ENCODE results near the gene GLIS1. TPM values are rescaled to one million over a fixed set of nuclear protein-coding genes. Genes with fewer than 3 reads are reported as not detected.

The GLIS1 gene
- total and polyA plus RNA-seq, 8 donors = 0.06 to 0.26 (median 0.13) TPM; not detected in 4

GRCh38 chr1:53662169-53662568 is 76.8 kb downstream of the GLIS1 start:
- WGBS, 2 donors = 84 to 90% methylated on average over 11 of the region's 11 CpGs

GRCh38 chr1:53661496-53661895 is 77.5 kb downstream of the GLIS1 start:
- FAIRE-seq = no peak
- no peak overlapping the region for H3K4me3 ChIP-seq
- H3K9me3 ChIP-seq = no peaks in the 10 kb centered on the region
- H3K36me3 ChIP-seq = no peaks in the 10 kb centered on the region
- 77 to 83% methylated on average over 8 of the region's 8 CpGs for WGBS, 2 donors
- intact Hi-C loops (cut with DNase I) = no loop called here
- H3K27me3 ChIP-seq = no peaks in the 10 kb centered on the region
- no peak for ATAC-seq
- no peak for DNase-seq
- H3K4me1 ChIP-seq = no peaks in the 10 kb centered on the region
- H3K27ac ChIP-seq = no peak overlapping the region
- no peak for TF ChIP-seq CTCF (IDR thresholded peaks at IDR 0.05)

More at GRCh38 chr1:53662169-53662568, 76.8 kb downstream of the GLIS1 start:
- intact Hi-C loops (cut with DNase I) = no loop called here
- ATAC-seq (no peak), DNase-seq (no peak), FAIRE-seq (no peak)
- H3K27ac ChIP-seq = no peak overlapping the region
- no peaks in the 10 kb centered on the region for H3K36me3 ChIP-seq
- no peak for TF ChIP-seq CTCF (IDR thresholded peaks at IDR 0.05)
- H3K9me3 ChIP-seq = no peaks in the 10 kb centered on the region
- no peaks in the 10 kb centered on the region for H3K27me3 ChIP-seq
- no peaks in the 10 kb centered on the region for H3K4me1 ChIP-seq
- no peak overlapping the region for H3K4me3 ChIP-seq

- Histone ChIP-seq H3K9me3 (no peaks in the 10 kb centered on the region), H3K4me1 (no peaks in the 10 kb centered on the region), H3K27me3 (no peaks in the 10 kb centered on the region), H3K36me3 (no peaks in the 10 kb centered on the region), H3K4me3 (no peak overlapping the region), H3K27ac (no peak overlapping the region)
- 41 to 63% methylated on average over 3 of the region's 3 CpGs for WGBS, 2 donors
- DNase-seq = no peak
- no peak for TF ChIP-seq CTCF (IDR thresholded peaks at IDR 0.05)
- ATAC-seq = no peak
- intact Hi-C loops (cut with DNase I) = no loop called here
- FAIRE-seq = no peak
Measured at GRCh38 chr1:53660666-53661065, 78.3 kb downstream of the GLIS1 start.

GRCh38 chr1:53659436-53659835 is 79.5 kb downstream of the GLIS1 start:
- no peak overlapping the region for H3K27ac ChIP-seq
- H3K36me3 ChIP-seq = no peaks in the 10 kb centered on the region
- 74 to 82% methylated on average over 2 of the region's 2 CpGs for WGBS, 2 donors
- intact Hi-C loops (cut with DNase I) = no loop called here
- no peak for FAIRE-seq
- TF ChIP-seq CTCF (IDR thresholded peaks at IDR 0.05) = no peak
- H3K4me1 ChIP-seq = no peaks in the 10 kb centered on the region
- no peaks in the 10 kb centered on the region for H3K9me3 ChIP-seq
- no peak overlapping the region for H3K4me3 ChIP-seq
- no peaks in the 10 kb centered on the region for H3K27me3 ChIP-seq
- no peak for ATAC-seq
- peak in 1 of 6 donors; percentile 14 for DNase-seq

- TF ChIP-seq CTCF (IDR thresholded peaks at IDR 0.05) = no peak
- H3K9me3 ChIP-seq = no peaks in the 10 kb centered on the region
- H3K4me3 ChIP-seq = no peak overlapping the region
- intact Hi-C loops (cut with DNase I) = no loop called here
- WGBS, 2 donors = 81 to 88% methylated on average over 8 of the region's 8 CpGs
- no peaks in the 10 kb centered on the region for H3K36me3 ChIP-seq
- no peak for ATAC-seq
- H3K4me1 ChIP-seq = no peaks in the 10 kb centered on the region
- peak in 1 of 6 donors; percentile 21 for DNase-seq
- no peak for FAIRE-seq
- no peaks in the 10 kb centered on the region for H3K27me3 ChIP-seq
- no peak overlapping the region for H3K27ac ChIP-seq
Measured at GRCh38 chr1:53658489-53659230, 80.3 kb downstream of the GLIS1 start.
